ENCODE data around the gene PDE11A.

DNA sequence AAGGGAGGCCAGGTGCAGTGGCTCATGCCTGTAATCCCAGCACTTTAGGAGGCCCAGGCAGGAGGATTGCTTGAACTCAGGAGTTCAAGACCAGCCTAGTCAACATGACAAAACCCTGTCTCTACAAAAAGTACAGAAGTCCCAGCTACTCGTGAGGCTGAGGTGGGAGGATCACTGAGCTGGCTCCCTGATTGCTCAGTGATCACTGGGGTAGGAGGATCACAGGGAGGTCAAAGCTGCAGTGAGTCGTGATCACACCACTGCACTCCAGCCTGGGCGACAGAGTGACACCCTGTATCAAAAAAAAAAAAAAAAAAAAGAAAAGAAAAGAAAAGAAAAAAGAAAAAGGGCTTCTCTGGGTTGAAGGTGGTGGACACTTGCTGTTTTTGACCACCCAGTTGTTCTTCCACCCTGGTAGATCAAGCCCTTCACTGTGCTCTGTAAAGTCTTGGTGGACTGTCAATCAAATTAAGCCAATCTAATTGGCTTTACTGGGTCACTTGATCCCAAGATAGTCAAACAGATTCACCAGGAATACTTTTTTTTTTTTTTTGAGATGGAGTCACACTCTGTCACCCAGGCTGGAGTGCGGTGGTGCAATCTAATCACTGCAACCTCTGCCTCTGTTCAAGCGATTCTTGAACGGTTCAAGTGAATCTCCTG, 488.4 kb downstream of the PDE11A start:
- no peak for TF ChIP-seq POLR2A (IDR thresholded peaks at IDR 0.05)
- TF ChIP-seq CTCF (IDR thresholded peaks at IDR 0.05): no peak

Data from tibial nerve (tissue), 3 donors.